Activated naive CD8-positive, alpha-beta T cell treated with anti-CD3 and anti-CD28 coated beads, Interleukin-2, amount 10 ng/mL, durations not matched to agents 7 days and 5 days (primary cell): ENCODE results near the gene HOXA7. TPM values are rescaled to one million over a fixed set of nuclear protein-coding genes. Genes with fewer than 3 reads are reported as not detected.

Source experiments
- ATAC-seq: fragments of 150-1000 bp; cut with Tn5 transposase; one replicate; pipeline ENCODE4 v1.10.0; 2021; ENCODE audit warnings: low read depth, moderate library complexity
- POLR2A ChIA-PET: fragments of 350-600 bp; sonication (Branson Sonifier 250); formaldehyde crosslinking; loops from one replicate; lab custom pipeline; 2021; ENCODE audit warnings: antibody characterized with exemption; lab: Charles Lee
- DNase-seq: peaks from one replicate; pipeline ENCODE4 v3.0.0; 2021
- H3K27ac Mint-ChIP-seq: one replicate; pipeline ENCODE4 v1.8.0; 2022; ENCODE audit warnings: mild to moderate bottlenecking, mixed read lengths
- H3K27me3 Mint-ChIP-seq: one replicate; pipeline ENCODE4 v1.8.0; 2022; ENCODE audit warnings: mild to moderate bottlenecking, moderate library complexity, mixed read lengths
- H3K36me3 Mint-ChIP-seq: one replicate; pipeline ENCODE4 v1.8.0; 2021; ENCODE audit warnings: mild to moderate bottlenecking, mixed read lengths
- H3K4me1 Mint-ChIP-seq: one replicate; pipeline ENCODE4 v1.8.0; 2021; ENCODE audit warnings: mixed read lengths
- H3K4me3 Mint-ChIP-seq: one replicate; pipeline ENCODE4 v1.8.0; 2022; ENCODE audit warnings: mild to moderate bottlenecking, moderate library complexity, mixed read lengths
- H3K9me3 Mint-ChIP-seq: one replicate; pipeline ENCODE4 v1.8.0; 2021; ENCODE audit warnings: mixed read lengths
- total RNA-seq, 2 experiments: library from RNA; stranded (reverse); gene quantifications; one replicate each; pipeline ENCODE4 v1.2.3, GENCODE V29; 2021

Gene HOXA7
- total RNA-seq, 2 experiments from 2014 or later: not detected

GRCh38 chr7:27198871-27199801, 42.7 kb upstream of the HOXA7 start:
- Mint-ChIP-seq H3K4me1 (peaks cover 25% of the 10 kb centered on the region), H3K9me3 (no peaks in the 10 kb centered on the region), H3K36me3 (peaks cover 2% of the 10 kb centered on the region), H3K27me3 (peaks cover 85% of the 10 kb centered on the region), H3K4me3 (no peak overlapping the region), H3K27ac (peak overlapping the region; percentile 30)
- ATAC-seq (no peak), DNase-seq (peak; percentile 49)
- POLR2A ChIA-PET: interaction anchor here (0.8 kb wide), 1 partner anchor 999 kb away, joined by 3 read pairs; no protein-coding TSS in a partner anchor

DNA sequence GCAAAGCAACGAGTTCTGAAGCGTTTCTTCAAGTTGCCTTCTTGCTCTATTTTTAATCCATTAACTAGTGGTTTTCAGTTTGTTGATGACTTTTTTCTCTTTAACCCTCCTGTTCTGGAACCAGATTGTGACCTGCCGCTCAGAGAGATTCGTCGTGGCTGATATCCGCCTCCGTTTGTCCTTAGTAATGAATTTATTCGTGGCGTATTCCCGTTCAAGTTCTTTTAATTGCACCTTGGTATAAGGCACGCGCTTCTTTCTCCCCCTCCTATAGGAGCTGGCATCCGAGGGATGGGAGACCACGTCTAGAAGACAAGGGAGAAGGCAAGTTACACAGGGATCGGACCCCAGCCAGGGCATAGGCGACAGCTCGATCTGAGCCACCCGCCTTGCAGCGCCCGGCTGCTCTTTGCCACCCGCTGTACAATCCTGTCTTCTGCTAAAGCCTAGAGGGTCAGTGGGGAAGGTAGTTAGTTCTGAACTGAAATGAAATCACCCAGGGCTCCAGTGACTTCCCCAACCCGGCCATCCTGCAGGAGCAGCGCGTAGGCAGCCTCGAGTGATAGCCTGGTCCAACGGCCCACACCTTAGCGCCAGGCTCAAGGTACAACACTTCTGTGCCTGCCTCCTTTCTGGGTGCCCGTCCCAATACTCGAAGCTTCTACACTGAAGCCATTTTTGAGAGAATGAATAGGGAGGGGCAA, 41.8 kb upstream of the HOXA7 start:
- no peak overlapping the region for H3K27ac Mint-ChIP-seq
- peaks cover 24% of the 10 kb centered on the region for H3K4me1 Mint-ChIP-seq
- H3K36me3 Mint-ChIP-seq: peaks cover 2% of the 10 kb centered on the region
- peaks cover 85% of the 10 kb centered on the region for H3K27me3 Mint-ChIP-seq
- H3K9me3 Mint-ChIP-seq: no peaks in the 10 kb centered on the region
- POLR2A ChIA-PET: no interaction called here
- no peak for ATAC-seq
- H3K4me3 Mint-ChIP-seq: no peak overlapping the region
- peak; percentile 32 for DNase-seq

- Mint-ChIP-seq H3K27me3 (peaks cover 81% of the 10 kb centered on the region), H3K4me3 (no peak overlapping the region), H3K4me1 (peaks cover 24% of the 10 kb centered on the region), H3K27ac (no peak overlapping the region), H3K9me3 (no peaks in the 10 kb centered on the region), H3K36me3 (peaks cover 2% of the 10 kb centered on the region)
- DNase-seq (no peak), ATAC-seq (no peak)
- POLR2A ChIA-PET: no interaction called here
Measured at GRCh38 chr7:27197137-27198042, 40.9 kb upstream of the HOXA7 start.

- H3K9me3 Mint-ChIP-seq: no peaks in the 10 kb centered on the region
- peaks cover 2% of the 10 kb centered on the region for H3K36me3 Mint-ChIP-seq
- H3K27ac Mint-ChIP-seq: no peak overlapping the region
- H3K4me1 Mint-ChIP-seq: peaks cover 19% of the 10 kb centered on the region
- ATAC-seq: no peak
- peaks cover 80% of the 10 kb centered on the region for H3K27me3 Mint-ChIP-seq
- DNase-seq: peak; percentile 77
- H3K4me3 Mint-ChIP-seq: no peak overlapping the region
- POLR2A ChIA-PET: no interaction called here
Measured at GRCh38 chr7:27196287-27196767, 39.9 kb upstream of the HOXA7 start.

DNA sequence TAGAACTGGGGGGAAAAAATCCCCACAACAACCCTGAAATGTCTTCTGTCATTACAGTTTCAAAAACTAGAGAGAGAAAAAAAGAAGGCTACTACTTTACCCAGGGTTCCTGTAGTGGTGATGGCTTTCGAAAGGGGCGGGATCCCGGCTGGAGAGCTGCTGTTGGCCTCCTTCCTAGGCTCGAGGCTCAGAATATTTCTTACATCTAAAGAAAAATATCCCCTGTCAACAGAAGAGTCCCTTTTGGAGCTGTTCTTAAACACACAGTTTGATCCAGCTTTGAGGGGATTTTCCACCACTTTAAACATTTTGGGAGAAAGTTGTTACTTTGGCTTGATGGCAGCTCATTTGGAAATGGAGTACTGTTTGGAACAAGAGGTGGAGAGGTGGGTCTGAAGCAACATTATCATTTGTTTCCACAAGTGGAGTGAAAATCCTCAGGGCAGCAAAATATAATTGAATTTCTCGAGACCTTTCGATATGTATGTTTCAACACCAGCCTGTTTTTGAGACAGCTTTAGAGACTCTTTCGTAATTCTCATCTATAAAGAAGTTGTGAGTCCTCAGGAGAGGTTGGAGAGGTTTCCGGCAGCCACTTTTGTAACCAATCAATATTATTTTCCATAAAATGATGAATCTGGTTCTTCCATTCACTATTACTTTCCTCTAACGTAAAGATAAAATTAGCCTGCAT, 38.4 kb upstream of the HOXA7 start:
- H3K9me3 Mint-ChIP-seq: no peaks in the 10 kb centered on the region
- no peaks in the 10 kb centered on the region for H3K36me3 Mint-ChIP-seq
- H3K27ac Mint-ChIP-seq: no peak overlapping the region
- peaks cover 10% of the 10 kb centered on the region for H3K4me1 Mint-ChIP-seq
- DNase-seq (no peak), ATAC-seq (no peak)
- peaks cover 83% of the 10 kb centered on the region for H3K27me3 Mint-ChIP-seq
- POLR2A ChIA-PET: no interaction called here
- H3K4me3 Mint-ChIP-seq: no peak overlapping the region

DNA sequence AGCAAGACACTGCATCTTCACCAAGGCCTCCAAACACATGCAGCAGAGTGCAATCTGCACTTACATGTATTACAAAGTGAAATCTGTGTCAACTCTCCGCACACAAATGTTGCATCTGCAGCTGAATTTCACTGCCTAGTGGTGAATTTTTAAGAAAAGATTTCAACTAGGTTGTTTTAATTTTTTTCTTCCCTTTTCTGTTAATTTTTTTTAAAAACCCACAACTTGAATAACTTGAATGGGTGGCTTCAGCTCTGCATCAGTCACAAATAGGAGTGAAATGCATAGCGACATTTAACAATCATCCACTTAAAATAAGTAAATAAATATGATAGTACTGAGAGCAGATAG, 37.5 kb upstream of the HOXA7 start:
- Mint-ChIP-seq H3K27ac (no peak overlapping the region), H3K36me3 (peaks cover 2% of the 10 kb centered on the region), H3K9me3 (no peaks in the 10 kb centered on the region), H3K27me3 (peaks cover 87% of the 10 kb centered on the region), H3K4me3 (no peak overlapping the region), H3K4me1 (peaks cover 13% of the 10 kb centered on the region)
- POLR2A ChIA-PET: no interaction called here
- no peak for ATAC-seq
- DNase-seq: no peak

DNA sequence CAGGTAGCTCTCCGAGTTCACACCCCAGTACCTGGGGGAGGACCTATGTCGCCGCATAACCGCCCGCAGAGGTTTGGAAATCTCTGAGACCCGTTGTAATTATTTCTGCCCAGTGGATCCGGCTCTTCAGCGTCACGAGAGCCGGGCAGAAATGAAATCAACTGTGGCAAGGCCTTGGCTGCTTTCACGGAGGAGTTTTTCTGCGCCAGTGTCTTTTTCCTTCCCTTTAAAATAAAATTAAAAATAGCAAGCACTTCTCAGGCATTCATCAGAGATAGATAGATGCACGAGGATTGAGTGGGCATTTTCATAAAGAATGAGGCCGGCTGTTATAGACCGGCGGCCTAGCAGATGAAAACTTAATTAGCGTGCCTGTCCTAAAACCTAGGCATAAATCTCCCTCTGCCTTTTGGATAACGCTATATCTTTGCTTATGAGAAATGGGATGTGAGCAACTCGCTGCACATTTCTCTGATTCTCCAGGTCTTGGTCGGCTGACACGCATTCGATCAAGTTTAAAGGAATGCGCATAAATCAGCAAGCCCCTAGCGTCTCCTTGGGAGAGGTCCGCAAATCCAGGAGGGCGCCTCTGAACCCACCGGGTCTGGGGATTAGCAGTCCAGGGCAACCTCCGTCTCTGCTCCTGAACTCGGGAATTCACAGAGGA, 37.0 kb upstream of the HOXA7 start:
- no peak overlapping the region for H3K27ac Mint-ChIP-seq
- ATAC-seq (no peak), DNase-seq (peak; percentile 19)
- POLR2A ChIA-PET: no interaction called here
- peak overlapping the region; percentile 25 for H3K4me3 Mint-ChIP-seq
- peaks cover 2% of the 10 kb centered on the region for H3K36me3 Mint-ChIP-seq
- peaks cover 89% of the 10 kb centered on the region for H3K27me3 Mint-ChIP-seq
- H3K4me1 Mint-ChIP-seq: peaks cover 14% of the 10 kb centered on the region
- H3K9me3 Mint-ChIP-seq: no peaks in the 10 kb centered on the region

- ATAC-seq (peak; percentile 37), DNase-seq (peak; percentile 51)
- POLR2A ChIA-PET: no interaction called here
- Mint-ChIP-seq H3K36me3 (peaks cover 2% of the 10 kb centered on the region), H3K9me3 (no peaks in the 10 kb centered on the region), H3K27ac (no peak overlapping the region), H3K27me3 (peaks cover 89% of the 10 kb centered on the region), H3K4me3 (peak overlapping the region; percentile 60), H3K4me1 (peaks cover 18% of the 10 kb centered on the region)
Measured at GRCh38 chr7:27192546-27193334, 36.3 kb upstream of the HOXA7 start.

GRCh38 chr7:27191833-27192545, 35.5 kb upstream of the HOXA7 start:
- peaks cover 89% of the 10 kb centered on the region for H3K27me3 Mint-ChIP-seq
- DNase-seq (no peak), ATAC-seq (no peak)
- peaks cover 18% of the 10 kb centered on the region for H3K4me1 Mint-ChIP-seq
- no peak overlapping the region for H3K27ac Mint-ChIP-seq
- H3K9me3 Mint-ChIP-seq: no peaks in the 10 kb centered on the region
- peaks cover 2% of the 10 kb centered on the region for H3K36me3 Mint-ChIP-seq
- H3K4me3 Mint-ChIP-seq: peak overlapping the region; percentile 16
- POLR2A ChIA-PET: no interaction called here

DNA sequence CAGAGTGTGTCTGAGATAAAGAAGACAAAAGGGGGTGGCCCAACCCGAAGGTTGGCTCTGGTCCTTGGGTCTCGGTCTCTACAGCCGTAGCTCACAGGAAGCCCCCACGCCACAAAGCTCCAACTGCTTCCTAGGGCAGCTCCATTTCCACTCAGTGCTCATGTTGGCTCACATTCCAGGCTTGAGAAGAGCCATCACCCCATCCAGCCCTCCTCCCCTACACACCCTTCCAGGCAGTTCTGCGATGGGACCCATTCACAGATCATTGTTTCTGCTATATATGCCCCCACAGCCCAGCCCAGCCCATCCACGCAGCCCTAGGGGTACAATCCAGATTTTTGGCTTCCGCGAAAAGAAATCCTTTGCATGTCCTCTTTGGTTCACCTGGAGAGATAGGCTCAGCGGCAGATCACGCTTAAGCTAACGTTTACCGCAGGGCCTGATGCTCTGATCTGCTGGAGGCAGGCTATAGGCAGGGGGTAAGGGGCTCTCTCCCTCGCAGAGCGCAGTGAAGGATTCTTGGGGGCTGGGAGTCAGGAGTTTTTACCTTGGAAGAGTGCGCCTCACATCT, 34.8 kb upstream of the HOXA7 start:
- POLR2A ChIA-PET: interaction anchor here (0.5 to 0.9 kb wide), 2 partner anchors 14 to 826 kb away, joined by 3 to 7 read pairs; no protein-coding TSS in a partner anchor
- Mint-ChIP-seq H3K27ac (no peak overlapping the region), H3K4me1 (peaks cover 19% of the 10 kb centered on the region), H3K36me3 (peaks cover 2% of the 10 kb centered on the region), H3K9me3 (no peaks in the 10 kb centered on the region), H3K27me3 (peaks cover 89% of the 10 kb centered on the region), H3K4me3 (no peak overlapping the region)
- DNase-seq (peak; percentile 19), ATAC-seq (no peak)
